ENCODE results near the gene ZBTB2.

GRCh38 chr6:151349651-151350270 lies 41.6 kb downstream of the ZBTB2 start:
- TF ChIP-seq, protein P1, sequence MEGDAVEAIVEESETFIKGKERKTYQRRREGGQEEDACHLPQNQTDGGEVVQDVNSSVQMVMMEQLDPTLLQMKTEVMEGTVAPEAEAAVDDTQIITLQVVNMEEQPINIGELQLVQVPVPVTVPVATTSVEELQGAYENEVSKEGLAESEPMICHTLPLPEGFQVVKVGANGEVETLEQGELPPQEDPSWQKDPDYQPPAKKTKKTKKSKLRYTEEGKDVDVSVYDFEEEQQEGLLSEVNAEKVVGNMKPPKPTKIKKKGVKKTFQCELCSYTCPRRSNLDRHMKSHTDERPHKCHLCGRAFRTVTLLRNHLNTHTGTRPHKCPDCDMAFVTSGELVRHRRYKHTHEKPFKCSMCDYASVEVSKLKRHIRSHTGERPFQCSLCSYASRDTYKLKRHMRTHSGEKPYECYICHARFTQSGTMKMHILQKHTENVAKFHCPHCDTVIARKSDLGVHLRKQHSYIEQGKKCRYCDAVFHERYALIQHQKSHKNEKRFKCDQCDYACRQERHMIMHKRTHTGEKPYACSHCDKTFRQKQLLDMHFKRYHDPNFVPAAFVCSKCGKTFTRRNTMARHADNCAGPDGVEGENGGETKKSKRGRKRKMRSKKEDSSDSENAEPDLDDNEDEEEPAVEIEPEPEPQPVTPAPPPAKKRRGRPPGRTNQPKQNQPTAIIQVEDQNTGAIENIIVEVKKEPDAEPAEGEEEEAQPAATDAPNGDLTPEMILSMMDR (IDR thresholded peaks at IDR 0.05; ENCODE audit: low read depth, low read length) = no peak
- TF ChIP-seq POLR2A (IDR thresholded peaks at IDR 0.05; ENCODE audit: extremely low read depth, insufficient read length) = no peak
- no peak for TF ChIP-seq MAX (IDR thresholded peaks at IDR 0.05; ENCODE audit: low read depth, low read length)
- no peak for TF ChIP-seq MYC (IDR thresholded peaks at IDR 0.05; ENCODE audit: low read depth, low read length)
